Measurements from ENCODE around the gene LMOD2. TPM values are rescaled to one million over a fixed set of nuclear protein-coding genes. Genes with fewer than 3 reads are reported as not detected.

Gene LMOD2
- total and polyA plus RNA-seq, 2 experiments from 2014 or later: not detected

DNA sequence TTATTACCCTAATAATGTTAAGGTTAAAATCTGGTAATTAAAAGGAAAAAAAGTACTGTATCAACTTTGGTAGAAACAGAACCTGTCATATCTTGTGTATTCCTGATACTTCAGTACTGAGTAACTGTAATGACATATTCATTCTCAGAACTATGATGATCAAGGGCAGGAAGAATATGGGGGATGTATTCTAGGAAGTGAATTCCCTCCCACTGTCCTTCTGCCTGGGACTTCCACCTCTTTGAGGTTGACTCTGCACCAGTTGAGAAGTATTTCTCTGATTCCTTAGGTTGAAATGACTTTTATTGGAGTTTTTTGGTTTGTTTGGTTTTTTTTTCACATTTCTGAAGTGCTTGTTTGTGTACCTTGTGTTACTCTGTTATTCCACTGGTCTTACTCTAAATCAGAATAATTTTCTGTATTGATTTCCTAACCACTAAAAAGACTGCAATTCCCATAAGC lies 56.2 kb downstream of the LMOD2 start:
- Histone ChIP-seq H3K79me2 (replicated peaks; ENCODE audit: insufficient read depth) (peaks cover 75% of the 10 kb centered on the region), H3K4me2 (no peak overlapping the region), H3K4me1 (ENCODE audit: insufficient read depth) (peaks cover 20% of the 10 kb centered on the region), H3K4me3 (no peak overlapping the region), H3K9me2 (ENCODE audit: insufficient read depth) (no peaks in the 10 kb centered on the region), H2AFZ (no peak overlapping the region), H3F3A (replicated peaks; ENCODE audit: low read depth) (0 out of 2 replicates have a peak, but pooled peaks cover 3% of the 10 kb centered on the region), H3K27ac (ENCODE audit: low read depth) (no peak overlapping the region), H3K27me3 (ENCODE audit: insufficient read depth) (no peaks in the 10 kb centered on the region), H4K20me1 (replicated peaks; ENCODE audit: insufficient read depth) (peaks cover 16% of the 10 kb centered on the region), H3K36me3 (ENCODE audit: insufficient read depth) (peaks cover 5% of the 10 kb centered on the region)
- Mint-ChIP-seq H3K9me3 (no peaks in the 10 kb centered on the region), H3K27me3 (ENCODE audit: insufficient read depth, low read depth, poor library complexity) (peaks cover 1% of the 10 kb centered on the region), H3K4me1 (peaks cover 27% of the 10 kb centered on the region), H3K4me3 (no peak overlapping the region), H3K36me3 (ENCODE audit: low read depth) (peaks cover 13% of the 10 kb centered on the region; the same call in 2 of the 3 replicates), H3K27ac (peak overlapping the region; percentile 81; the same call in 1 of the 2 replicates)
- TF ChIP-seq STAT1 (IDR thresholded peaks at IDR 0.05; ENCODE audit: unreplicated experiment): no peak
- no peak for TF ChIP-seq NANOG (IDR thresholded peaks at IDR 0.05; ENCODE audit: borderline replicate concordance)
- TF ChIP-seq POLR2AphosphoS5 (IDR thresholded peaks at IDR 0.05; ENCODE audit: low read depth): no peak
- TF ChIP-seq, protein P1, sequence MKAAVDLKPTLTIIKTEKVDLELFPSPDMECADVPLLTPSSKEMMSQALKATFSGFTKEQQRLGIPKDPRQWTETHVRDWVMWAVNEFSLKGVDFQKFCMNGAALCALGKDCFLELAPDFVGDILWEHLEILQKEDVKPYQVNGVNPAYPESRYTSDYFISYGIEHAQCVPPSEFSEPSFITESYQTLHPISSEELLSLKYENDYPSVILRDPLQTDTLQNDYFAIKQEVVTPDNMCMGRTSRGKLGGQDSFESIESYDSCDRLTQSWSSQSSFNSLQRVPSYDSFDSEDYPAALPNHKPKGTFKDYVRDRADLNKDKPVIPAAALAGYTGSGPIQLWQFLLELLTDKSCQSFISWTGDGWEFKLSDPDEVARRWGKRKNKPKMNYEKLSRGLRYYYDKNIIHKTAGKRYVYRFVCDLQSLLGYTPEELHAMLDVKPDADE (IDR thresholded peaks at IDR 0.05): no peak
- TF ChIP-seq EZH2phosphoT487 (IDR thresholded peaks at IDR 0.05; ENCODE audit: unreplicated experiment): no peak
- TF ChIP-seq ZNF331 (CRISPR knock-in tag; IDR thresholded peaks at IDR 0.05; ENCODE audit: low read depth): no peak
- TF ChIP-seq CREB1 (CRISPR knock-in tag; IDR thresholded peaks at IDR 0.05; ENCODE audit: low read depth): no peak
- TF ChIP-seq, protein P2, sequence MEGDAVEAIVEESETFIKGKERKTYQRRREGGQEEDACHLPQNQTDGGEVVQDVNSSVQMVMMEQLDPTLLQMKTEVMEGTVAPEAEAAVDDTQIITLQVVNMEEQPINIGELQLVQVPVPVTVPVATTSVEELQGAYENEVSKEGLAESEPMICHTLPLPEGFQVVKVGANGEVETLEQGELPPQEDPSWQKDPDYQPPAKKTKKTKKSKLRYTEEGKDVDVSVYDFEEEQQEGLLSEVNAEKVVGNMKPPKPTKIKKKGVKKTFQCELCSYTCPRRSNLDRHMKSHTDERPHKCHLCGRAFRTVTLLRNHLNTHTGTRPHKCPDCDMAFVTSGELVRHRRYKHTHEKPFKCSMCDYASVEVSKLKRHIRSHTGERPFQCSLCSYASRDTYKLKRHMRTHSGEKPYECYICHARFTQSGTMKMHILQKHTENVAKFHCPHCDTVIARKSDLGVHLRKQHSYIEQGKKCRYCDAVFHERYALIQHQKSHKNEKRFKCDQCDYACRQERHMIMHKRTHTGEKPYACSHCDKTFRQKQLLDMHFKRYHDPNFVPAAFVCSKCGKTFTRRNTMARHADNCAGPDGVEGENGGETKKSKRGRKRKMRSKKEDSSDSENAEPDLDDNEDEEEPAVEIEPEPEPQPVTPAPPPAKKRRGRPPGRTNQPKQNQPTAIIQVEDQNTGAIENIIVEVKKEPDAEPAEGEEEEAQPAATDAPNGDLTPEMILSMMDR (conservative IDR thresholded peaks at IDR 0.05; ENCODE audit: low read depth in 2 of 2): no peak
- DNase-seq (ENCODE audit: low spot score) (no peak), ATAC-seq (no peak)

GRCh38 chr7:123712619-123713018 lies 57.0 kb downstream of the LMOD2 start:
- Histone ChIP-seq H3F3A (replicated peaks; ENCODE audit: low read depth) (0 out of 2 replicates have a peak, but pooled peaks cover 3% of the 10 kb centered on the region), H3K79me2 (replicated peaks; ENCODE audit: insufficient read depth) (peaks cover 82% of the 10 kb centered on the region), H3K36me3 (ENCODE audit: insufficient read depth) (peaks cover 2% of the 10 kb centered on the region; the same call in 1 of the 2 replicates), H3K27ac (ENCODE audit: low read depth) (no peak overlapping the region), H4K20me1 (replicated peaks; ENCODE audit: insufficient read depth) (peaks cover 17% of the 10 kb centered on the region), H3K4me1 (ENCODE audit: insufficient read depth) (peaks cover 20% of the 10 kb centered on the region), H3K27me3 (ENCODE audit: insufficient read depth) (no peaks in the 10 kb centered on the region), H3K9me2 (ENCODE audit: insufficient read depth) (no peaks in the 10 kb centered on the region), H2AFZ (no peak overlapping the region), H3K4me3 (no peak overlapping the region), H3K4me2 (no peak overlapping the region)
- no peak overlapping the region for H3K27ac Mint-ChIP-seq
- ATAC-seq: no peak
- DNase-seq (ENCODE audit: low spot score): no peak
- H3K27me3 Mint-ChIP-seq (ENCODE audit: insufficient read depth, low read depth, poor library complexity): peaks cover 1% of the 10 kb centered on the region
- no peaks in the 10 kb centered on the region for H3K9me3 Mint-ChIP-seq
- H3K4me1 Mint-ChIP-seq: peaks cover 32% of the 10 kb centered on the region
- H3K36me3 Mint-ChIP-seq (ENCODE audit: low read depth): peaks cover 12% of the 10 kb centered on the region; the same call in 2 of the 3 replicates
- no peak overlapping the region for H3K4me3 Mint-ChIP-seq
- TF ChIP-seq, protein P3, sequence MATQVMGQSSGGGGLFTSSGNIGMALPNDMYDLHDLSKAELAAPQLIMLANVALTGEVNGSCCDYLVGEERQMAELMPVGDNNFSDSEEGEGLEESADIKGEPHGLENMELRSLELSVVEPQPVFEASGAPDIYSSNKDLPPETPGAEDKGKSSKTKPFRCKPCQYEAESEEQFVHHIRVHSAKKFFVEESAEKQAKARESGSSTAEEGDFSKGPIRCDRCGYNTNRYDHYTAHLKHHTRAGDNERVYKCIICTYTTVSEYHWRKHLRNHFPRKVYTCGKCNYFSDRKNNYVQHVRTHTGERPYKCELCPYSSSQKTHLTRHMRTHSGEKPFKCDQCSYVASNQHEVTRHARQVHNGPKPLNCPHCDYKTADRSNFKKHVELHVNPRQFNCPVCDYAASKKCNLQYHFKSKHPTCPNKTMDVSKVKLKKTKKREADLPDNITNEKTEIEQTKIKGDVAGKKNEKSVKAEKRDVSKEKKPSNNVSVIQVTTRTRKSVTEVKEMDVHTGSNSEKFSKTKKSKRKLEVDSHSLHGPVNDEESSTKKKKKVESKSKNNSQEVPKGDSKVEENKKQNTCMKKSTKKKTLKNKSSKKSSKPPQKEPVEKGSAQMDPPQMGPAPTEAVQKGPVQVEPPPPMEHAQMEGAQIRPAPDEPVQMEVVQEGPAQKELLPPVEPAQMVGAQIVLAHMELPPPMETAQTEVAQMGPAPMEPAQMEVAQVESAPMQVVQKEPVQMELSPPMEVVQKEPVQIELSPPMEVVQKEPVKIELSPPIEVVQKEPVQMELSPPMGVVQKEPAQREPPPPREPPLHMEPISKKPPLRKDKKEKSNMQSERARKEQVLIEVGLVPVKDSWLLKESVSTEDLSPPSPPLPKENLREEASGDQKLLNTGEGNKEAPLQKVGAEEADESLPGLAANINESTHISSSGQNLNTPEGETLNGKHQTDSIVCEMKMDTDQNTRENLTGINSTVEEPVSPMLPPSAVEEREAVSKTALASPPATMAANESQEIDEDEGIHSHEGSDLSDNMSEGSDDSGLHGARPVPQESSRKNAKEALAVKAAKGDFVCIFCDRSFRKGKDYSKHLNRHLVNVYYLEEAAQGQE (IDR thresholded peaks at IDR 0.05; ENCODE audit: unreplicated experiment): no peak
